B cell (primary cell): ENCODE data around the gene IQSEC3.

ENCODE experiments used
- CTCF ChIP-seq: fragments of 200-600 bp; IDR thresholded peaks from one replicate; pipeline ENCODE4 v1.8.0; 2022; ENCODE audit warnings: antibody characterized with exemption, mild to moderate bottlenecking
- EZH2 ChIP-seq: IDR thresholded peaks from 2 replicates; pipeline ENCODE4 v1.6.1; 2012; ENCODE audit warnings: borderline replicate concordance, low read depth, mild to moderate bottlenecking, moderate library complexity, low read length; ENCODE audit not compliant: insufficient read depth, poor library complexity, severe bottlenecking

- no peak for TF ChIP-seq CTCF
- TF ChIP-seq EZH2 = no peak
These were observed 109.2 kb downstream of the IQSEC3 start for GRCh38 chr12:175759-176158.
